ENCODE data around the gene CLDN9.

CLDN9 gene

DNA sequence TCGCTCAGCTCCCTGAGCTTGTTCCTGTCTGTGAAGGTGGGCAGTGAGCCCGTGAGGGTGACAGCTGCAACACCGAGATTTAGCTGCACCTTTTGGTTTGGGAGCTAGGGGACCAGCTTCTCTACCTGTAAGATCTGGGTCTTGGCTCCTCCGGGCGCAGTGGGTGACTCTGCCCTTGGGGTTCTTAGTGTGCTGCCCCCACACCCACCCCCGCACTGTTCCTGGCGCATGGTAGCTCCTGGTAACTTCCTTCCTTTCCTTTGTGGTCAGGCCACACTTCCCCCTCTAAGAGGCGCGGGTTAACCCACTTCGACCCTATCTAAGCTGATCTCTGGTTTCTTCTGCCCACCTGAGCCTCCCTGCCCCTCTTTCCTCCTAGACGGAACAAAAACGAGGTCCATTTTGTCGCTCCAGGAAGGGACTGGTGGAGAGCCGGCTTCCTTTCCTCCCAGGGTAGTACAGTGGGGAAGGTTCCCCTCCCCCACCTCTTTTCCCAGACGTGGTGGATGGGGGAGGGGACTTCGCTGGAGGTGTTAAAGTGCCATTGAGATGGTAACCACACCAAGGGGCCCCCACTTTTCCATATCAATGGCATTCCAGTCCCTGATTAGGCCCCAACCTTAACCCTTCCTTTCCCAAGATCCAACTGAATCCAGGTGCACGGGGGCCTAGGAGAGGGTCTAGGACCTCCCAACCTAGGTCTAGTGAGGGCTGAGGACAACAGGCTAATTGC, 4.6 kb upstream of the CLDN9 start:
- no peak overlapping the region for H3K9ac ChIP-seq (ENCODE audit: insufficient read length)
- TF ChIP-seq FOXP2 (optimal IDR thresholded peaks at IDR 0.05; ENCODE audit: control extremely low read depth, extremely low read length, insufficient read depth): no peak
- no peak for TF ChIP-seq EZH2 (IDR thresholded peaks at IDR 0.05)
- no peak for TF ChIP-seq POLR2AphosphoS5 (IDR thresholded peaks at IDR 0.05; ENCODE audit: borderline replicate concordance, low read depth, low read length)
- no peak for DNase-seq (ENCODE audit: low read depth, low spot score)
- no peak overlapping the region for H3K27ac ChIP-seq
- H3K9me3 ChIP-seq (ENCODE audit: low read depth, low read length): no peaks in the 10 kb centered on the region
- H3K36me3 ChIP-seq (ENCODE audit: insufficient read depth, low read length): no peaks in the 10 kb centered on the region
- H3K4me3 ChIP-seq: no peak overlapping the region

- Histone ChIP-seq H3K9me3 (ENCODE audit: low read depth, low read length) (no peaks in the 10 kb centered on the region), H3K4me3 (no peak overlapping the region), H3K36me3 (ENCODE audit: insufficient read depth, low read length) (no peaks in the 10 kb centered on the region), H3K27ac (no peak overlapping the region), H3K9ac (ENCODE audit: insufficient read length) (no peak overlapping the region)
- DNase-seq (ENCODE audit: low read depth, low spot score): no peak
- no peak for TF ChIP-seq POLR2AphosphoS5 (IDR thresholded peaks at IDR 0.05; ENCODE audit: borderline replicate concordance, low read depth, low read length)
- no peak for TF ChIP-seq FOXP2 (optimal IDR thresholded peaks at IDR 0.05; ENCODE audit: control extremely low read depth, extremely low read length, insufficient read depth)
- no peak for TF ChIP-seq EZH2 (IDR thresholded peaks at IDR 0.05)
Observed at GRCh38 chr16:3008690-3009037, 4.1 kb upstream of the CLDN9 start.

- Histone ChIP-seq H3K36me3 (ENCODE audit: insufficient read depth, low read length) (no peaks in the 10 kb centered on the region), H3K27ac (no peak overlapping the region), H3K9me3 (ENCODE audit: low read depth, low read length) (no peaks in the 10 kb centered on the region), H3K4me3 (no peak overlapping the region), H3K9ac (ENCODE audit: insufficient read length) (no peak overlapping the region)
- TF ChIP-seq EZH2 (IDR thresholded peaks at IDR 0.05): no peak
- no peak for TF ChIP-seq FOXP2 (optimal IDR thresholded peaks at IDR 0.05; ENCODE audit: control extremely low read depth, extremely low read length, insufficient read depth)
- no peak for TF ChIP-seq POLR2AphosphoS5 (IDR thresholded peaks at IDR 0.05; ENCODE audit: borderline replicate concordance, low read depth, low read length)
- DNase-seq (ENCODE audit: low read depth, low spot score): no peak
Observed at GRCh38 chr16:3009568-3010390, 2.9 kb upstream of the CLDN9 start.

GRCh38 chr16:3010510-3010909, 2.2 kb upstream of the CLDN9 start:
- Histone ChIP-seq H3K4me3 (no peak overlapping the region), H3K27ac (no peak overlapping the region), H3K9ac (ENCODE audit: insufficient read length) (no peak overlapping the region), H3K9me3 (ENCODE audit: low read depth, low read length) (no peaks in the 10 kb centered on the region), H3K36me3 (ENCODE audit: insufficient read depth, low read length) (no peaks in the 10 kb centered on the region)
- no peak for TF ChIP-seq FOXP2 (optimal IDR thresholded peaks at IDR 0.05; ENCODE audit: control extremely low read depth, extremely low read length, insufficient read depth)
- TF ChIP-seq EZH2 (IDR thresholded peaks at IDR 0.05): no peak
- TF ChIP-seq POLR2AphosphoS5 (IDR thresholded peaks at IDR 0.05; ENCODE audit: borderline replicate concordance, low read depth, low read length): no peak
- DNase-seq (ENCODE audit: low read depth, low spot score): no peak

DNA sequence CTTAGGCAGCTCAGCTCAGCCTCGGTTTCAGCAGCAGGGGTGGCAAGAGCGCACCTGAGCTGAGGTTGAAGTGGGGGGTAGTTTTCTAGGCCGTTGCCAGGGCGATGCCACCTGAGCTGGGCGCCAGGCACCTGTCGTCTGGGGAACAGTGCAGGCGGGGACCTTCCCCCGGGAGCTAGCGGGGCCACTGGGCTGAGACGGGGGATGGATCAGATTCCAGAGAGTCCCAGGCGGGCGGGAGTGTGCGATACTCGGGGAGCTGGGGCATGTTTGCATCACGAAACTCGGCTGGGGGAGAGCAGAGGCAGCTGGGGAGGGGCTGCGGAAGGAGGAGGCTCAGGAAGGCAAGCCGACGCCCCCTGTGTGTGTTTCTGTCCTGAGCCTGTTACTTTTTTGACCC, 477 bp upstream of the CLDN9 start:
- DNase-seq (ENCODE audit: low read depth, low spot score): no peak
- no peak overlapping the region for H3K9ac ChIP-seq (ENCODE audit: insufficient read length)
- H3K4me3 ChIP-seq: no peak overlapping the region
- H3K36me3 ChIP-seq (ENCODE audit: insufficient read depth, low read length): no peaks in the 10 kb centered on the region
- H3K9me3 ChIP-seq (ENCODE audit: low read depth, low read length): no peaks in the 10 kb centered on the region
- no peak overlapping the region for H3K27ac ChIP-seq
- TF ChIP-seq EZH2 (IDR thresholded peaks at IDR 0.05): no peak
- TF ChIP-seq FOXP2 (optimal IDR thresholded peaks at IDR 0.05; ENCODE audit: control extremely low read depth, extremely low read length, insufficient read depth): no peak
- no peak for TF ChIP-seq POLR2AphosphoS5 (IDR thresholded peaks at IDR 0.05; ENCODE audit: borderline replicate concordance, low read depth, low read length)

DNA sequence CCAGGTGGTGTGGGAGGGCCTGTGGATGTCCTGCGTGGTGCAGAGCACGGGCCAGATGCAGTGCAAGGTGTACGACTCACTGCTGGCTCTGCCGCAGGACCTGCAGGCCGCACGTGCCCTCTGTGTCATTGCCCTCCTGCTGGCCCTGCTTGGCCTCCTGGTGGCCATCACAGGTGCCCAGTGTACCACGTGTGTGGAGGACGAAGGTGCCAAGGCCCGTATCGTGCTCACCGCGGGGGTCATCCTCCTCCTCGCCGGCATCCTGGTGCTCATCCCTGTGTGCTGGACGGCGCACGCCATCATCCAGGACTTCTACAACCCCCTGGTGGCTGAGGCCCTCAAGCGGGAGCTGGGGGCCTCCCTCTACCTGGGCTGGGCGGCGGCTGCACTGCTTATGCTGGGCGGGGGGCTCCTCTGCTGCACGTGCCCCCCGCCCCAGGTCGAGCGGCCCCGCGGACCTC, 798 bp downstream of the CLDN9 start:
- H3K9ac ChIP-seq (ENCODE audit: insufficient read length): no peak overlapping the region
- no peaks in the 10 kb centered on the region for H3K9me3 ChIP-seq (ENCODE audit: low read depth, low read length)
- no peak for DNase-seq (ENCODE audit: low read depth, low spot score)
- H3K36me3 ChIP-seq (ENCODE audit: insufficient read depth, low read length): no peaks in the 10 kb centered on the region
- TF ChIP-seq EZH2 (IDR thresholded peaks at IDR 0.05) (no peak), POLR2AphosphoS5 (IDR thresholded peaks at IDR 0.05; ENCODE audit: borderline replicate concordance, low read depth, low read length) (no peak), FOXP2 (optimal IDR thresholded peaks at IDR 0.05; ENCODE audit: control extremely low read depth, extremely low read length, insufficient read depth) (no peak)
- no peak overlapping the region for H3K4me3 ChIP-seq
- H3K27ac ChIP-seq: no peak overlapping the region

- TF ChIP-seq EZH2 (IDR thresholded peaks at IDR 0.05): no peak
- no peak for TF ChIP-seq FOXP2 (optimal IDR thresholded peaks at IDR 0.05; ENCODE audit: control extremely low read depth, extremely low read length, insufficient read depth)
- TF ChIP-seq POLR2AphosphoS5 (IDR thresholded peaks at IDR 0.05; ENCODE audit: borderline replicate concordance, low read depth, low read length): no peak
- Histone ChIP-seq H3K4me3 (no peak overlapping the region), H3K9me3 (ENCODE audit: low read depth, low read length) (no peaks in the 10 kb centered on the region), H3K9ac (ENCODE audit: insufficient read length) (no peak overlapping the region), H3K36me3 (ENCODE audit: insufficient read depth, low read length) (no peaks in the 10 kb centered on the region), H3K27ac (no peak overlapping the region)
- no peak for DNase-seq (ENCODE audit: low read depth, low spot score)
Observed at GRCh38 chr16:3013998-3014690, 1.4 kb downstream of the CLDN9 start.

- DNase-seq (ENCODE audit: low read depth, low spot score): no peak
- Histone ChIP-seq H3K9me3 (ENCODE audit: low read depth, low read length) (no peaks in the 10 kb centered on the region), H3K27ac (no peak overlapping the region), H3K36me3 (ENCODE audit: insufficient read depth, low read length) (no peaks in the 10 kb centered on the region), H3K4me3 (no peak overlapping the region), H3K9ac (ENCODE audit: insufficient read length) (no peak overlapping the region)
- TF ChIP-seq POLR2AphosphoS5 (IDR thresholded peaks at IDR 0.05; ENCODE audit: borderline replicate concordance, low read depth, low read length): no peak
- TF ChIP-seq FOXP2 (optimal IDR thresholded peaks at IDR 0.05; ENCODE audit: control extremely low read depth, extremely low read length, insufficient read depth): no peak
- TF ChIP-seq EZH2 (IDR thresholded peaks at IDR 0.05): no peak
Observed at GRCh38 chr16:3014971-3015370, 2.2 kb downstream of the CLDN9 start.
